Measurements from ENCODE around the gene TEX22. TPM values are rescaled to one million over a fixed set of nuclear protein-coding genes. Genes with fewer than 3 reads are reported as not detected.

TEX22 gene
- total RNA-seq, 4 donors from 2014 or later = 0.41 TPM; not detected in 3

- Histone ChIP-seq H3K27me3 (no peaks in the 10 kb centered on the region), H3K4me1 (no peaks in the 10 kb centered on the region), H3K27ac (no peak overlapping the region), H3K9me3 (no peaks in the 10 kb centered on the region), H3K4me3 (no peak overlapping the region), H3K36me3 (no peaks in the 10 kb centered on the region)
- WGBS, 2 donors (ENCODE audit: low coverage in 1 of 2) = 97 to 100% methylated on average over 1 of the region's 1 CpG
- no peak for DNase-seq
- TF ChIP-seq EP300 (IDR thresholded peaks at IDR 0.05; ENCODE audit: low read depth) = no peak
- intact Hi-C loops (cut with DNase I; ENCODE audit: low total_unique reads) (no loop called here), in situ Hi-C loops (cut with MboI; ENCODE audit: low pct_ligation_motif_present in 1 of 4, low pct_unique_long_range_greater_than_20kb in 1 of 4, low sequenced_read_pairs in 3 of 4) (no loop called here)
Measured at GRCh38 chr14:105431256-105431655, 32.9 kb downstream of the TEX22 start.

GRCh38 chr14:105432657-105433056 lies 34.3 kb downstream of the TEX22 start:
- Histone ChIP-seq H3K4me3 (no peak overlapping the region), H3K27ac (no peak overlapping the region), H3K27me3 (no peaks in the 10 kb centered on the region), H3K4me1 (no peaks in the 10 kb centered on the region), H3K36me3 (no peaks in the 10 kb centered on the region), H3K9me3 (no peaks in the 10 kb centered on the region)
- WGBS, 2 donors (ENCODE audit: low coverage in 1 of 2) = 94 to 95% methylated on average over 12 of the region's 12 CpGs
- no peak for DNase-seq
- intact Hi-C loops (cut with DNase I; ENCODE audit: low total_unique reads) (no loop called here), in situ Hi-C loops (cut with MboI; ENCODE audit: low pct_ligation_motif_present in 1 of 4, low pct_unique_long_range_greater_than_20kb in 1 of 4, low sequenced_read_pairs in 3 of 4) (no loop called here)
- TF ChIP-seq EP300 (IDR thresholded peaks at IDR 0.05; ENCODE audit: low read depth) (no peak), POLR2A (IDR thresholded peaks at IDR 0.05) (no peak), POLR2AphosphoS5 (IDR thresholded peaks at IDR 0.05) (no peak), CTCF (IDR thresholded peaks at IDR 0.05) (no peak)

GRCh38 chr14:105433161-105433605 lies 34.8 kb downstream of the TEX22 start:
- 84 to 100% methylated on average over 2 to 17 of the region's 17 CpGs for WGBS, 2 donors (ENCODE audit: low coverage in 1 of 2)

GRCh38 chr14:105436402-105436801 lies 38.1 kb downstream of the TEX22 start:
- no peaks in the 10 kb centered on the region for H3K4me1 ChIP-seq
- H3K27me3 ChIP-seq = no peaks in the 10 kb centered on the region
- H3K27ac ChIP-seq = no peak overlapping the region
- in situ Hi-C loops (cut with MboI; ENCODE audit: low pct_ligation_motif_present in 1 of 4, low pct_unique_long_range_greater_than_20kb in 1 of 4, low sequenced_read_pairs in 3 of 4) = no loop called here
- no peaks in the 10 kb centered on the region for H3K9me3 ChIP-seq
- H3K4me3 ChIP-seq = no peak overlapping the region
- TF ChIP-seq POLR2AphosphoS5 (IDR thresholded peaks at IDR 0.05) = no peak
- no peak for TF ChIP-seq POLR2A (IDR thresholded peaks at IDR 0.05)
- no peak for TF ChIP-seq EP300 (IDR thresholded peaks at IDR 0.05; ENCODE audit: low read depth)
- no peak for TF ChIP-seq CTCF (IDR thresholded peaks at IDR 0.05)
- intact Hi-C loops (cut with DNase I; ENCODE audit: low total_unique reads) = no loop called here
- no peaks in the 10 kb centered on the region for H3K36me3 ChIP-seq
- WGBS, 2 donors (ENCODE audit: low coverage in 1 of 2) = 91 to 93% methylated on average over 5 to 12 of the region's 12 CpGs
- no peak for DNase-seq

More at GRCh38 chr14:105433161-105433605, 34.8 kb downstream of the TEX22 start:
- intact Hi-C loops (cut with DNase I; ENCODE audit: low total_unique reads) (no loop called here), in situ Hi-C loops (cut with MboI; ENCODE audit: low pct_ligation_motif_present in 1 of 4, low pct_unique_long_range_greater_than_20kb in 1 of 4, low sequenced_read_pairs in 3 of 4) (no loop called here)
- no peak overlapping the region for H3K4me3 ChIP-seq
- H3K27ac ChIP-seq = no peak overlapping the region
- H3K4me1 ChIP-seq = no peaks in the 10 kb centered on the region
- no peaks in the 10 kb centered on the region for H3K9me3 ChIP-seq
- TF ChIP-seq CTCF (IDR thresholded peaks at IDR 0.05) (no peak), POLR2AphosphoS5 (IDR thresholded peaks at IDR 0.05) (no peak), POLR2A (IDR thresholded peaks at IDR 0.05) (no peak), EP300 (IDR thresholded peaks at IDR 0.05; ENCODE audit: low read depth) (no peak)
- H3K27me3 ChIP-seq = no peaks in the 10 kb centered on the region
- no peaks in the 10 kb centered on the region for H3K36me3 ChIP-seq
- DNase-seq = no peak
